K562 (cell line): ENCODE results near the gene UNC5B. TPM values are rescaled to one million over a fixed set of nuclear protein-coding genes. Genes with fewer than 3 reads are reported as not detected.

Experiments used
- ATAC-seq: fragments of 200-7000 bp; cut with Tn5 transposase; 3 replicates; pipeline ENCODE4 v1.9.1; 2020; ENCODE audit warnings: moderate library complexity
- BruUV-seq: library from RNA; stranded (reverse); fragments of 400-500 nt; replicated peaks from 2 replicates; lab custom pipeline; 2021; lab: Mats Ljungman, UMichigan
- CTCF ChIA-PET: fragments of 300-600 bp; formaldehyde crosslinking; extraction: SDS; loops from one replicate; lab custom pipeline; 2021; ENCODE audit warnings: low intra/inter-chr PET ratio; lab: Yijun Ruan, JAX
- POLR2A ChIA-PET: fragments of 300-600, 350-650 bp; sonication (Branson Sonifier 250); formaldehyde crosslinking; extraction: SDS; loops from one replicate; lab custom pipeline; 2021; ENCODE audit warnings: antibody characterized with exemption, inconsistent platforms; lab: Yijun Ruan, JAX
- DNase-seq, 4 experiments: peaks; one replicate each; pipeline versions ENCODE4 v3.0.0 to v3.0.0-alpha.2; 2011 to 2018; ENCODE audit warnings: low spot score in 3 of 4, mixed read lengths in 3 of 4; ENCODE audit errors: extremely low read depth in 1 of 4
- FAIRE-seq: peaks from 2 replicates; lab custom pipeline; 2011; peaks lifted over from hg19 to GRCh38; lab: Jason Lieb, UNC
- H2AFZ ChIP-seq: 2 replicates; pipeline ENCODE4 v1.6.0; 2011; ENCODE audit warnings: low read depth, low read length, control low read depth, inconsistent platforms
- H3K27ac ChIP-seq: fragments of 200-600 bp; 3 replicates; pipeline ENCODE4 v1.8.0; 2011; ENCODE audit warnings: low read depth, mild to moderate bottlenecking, control low read depth, inconsistent platforms, low read length, moderate library complexity, mixed read lengths; ENCODE audit errors: extremely low read depth
- H3K27me3 ChIP-seq, 2 experiments: fragments of 300-600 bp in 1 of 2; 2 replicates in 1 of 2; 3 replicates in 1 of 2; pipeline versions ENCODE4 v1.6.0 to v1.8.0; 2011; ENCODE audit warnings: inconsistent platforms in 2 of 2, low read length in 2 of 2, mild to moderate bottlenecking in 1 of 2, mixed read lengths in 1 of 2, moderate library complexity in 1 of 2; ENCODE audit not compliant: control insufficient read depth in 2 of 2, insufficient read depth in 2 of 2
- H3K36me3 ChIP-seq: fragments of 300-600 bp; 3 replicates; pipeline ENCODE4 v1.8.0; 2011; ENCODE audit warnings: mild to moderate bottlenecking, low read length, inconsistent platforms; ENCODE audit not compliant: control insufficient read depth, insufficient read depth
- H3K4me1 ChIP-seq, 2 experiments: fragments of 200-600 bp in 1 of 2; replicated peaks in 1 of 2; 2 replicates in 1 of 2; 3 replicates in 1 of 2; pipeline versions ENCODE4 v1.5.1 to v1.8.0; 2011; ENCODE audit warnings: inconsistent platforms in 2 of 2, low read length in 2 of 2, mild to moderate bottlenecking in 1 of 2, mixed read lengths in 1 of 2, moderate library complexity in 1 of 2; ENCODE audit not compliant: control insufficient read depth in 2 of 2, insufficient read depth in 2 of 2
- H3K4me2 ChIP-seq: 2 replicates; pipeline ENCODE4 v1.6.1; 2011; ENCODE audit warnings: low read length, control low read depth, inconsistent platforms, mixed read lengths; ENCODE audit not compliant: insufficient read depth
- H3K4me3 ChIP-seq: fragments of 200-600 bp; sonication (generic), shearing (Covaris generic); 2 replicates; pipeline ENCODE4 v1.5.1; 2016; ENCODE audit warnings: control low read depth, inconsistent platforms
- H3K79me2 ChIP-seq: fragments of 200-600 bp; 3 replicates; pipeline ENCODE4 v1.8.0; 2011; ENCODE audit warnings: low read length, inconsistent platforms; ENCODE audit not compliant: control insufficient read depth, insufficient read depth
- H3K9ac ChIP-seq, 2 experiments: 2 replicates each; pipeline versions ENCODE4 v1.6.0 to v1.6.1; 2011; ENCODE audit warnings: low read depth in 2 of 2, low read length in 2 of 2, control low read depth in 1 of 2, inconsistent platforms in 1 of 2, mild to moderate bottlenecking in 1 of 2, mixed read lengths in 1 of 2; ENCODE audit not compliant: insufficient read depth in 1 of 2
- H3K9me1 ChIP-seq: one replicate; pipeline ENCODE4 v1.6.0; 2011; ENCODE audit warnings: inconsistent platforms, mild to moderate bottlenecking, low read length, moderate library complexity; ENCODE audit not compliant: control insufficient read depth, insufficient read depth
- H3K9me3 ChIP-seq: replicated peaks from 2 replicates; pipeline ENCODE4 v1.5.1; 2011; ENCODE audit warnings: low read depth, low read length, inconsistent platforms; ENCODE audit not compliant: control insufficient read depth, insufficient read depth
- H4K20me1 ChIP-seq: replicated peaks from 2 replicates; pipeline ENCODE4 v1.6.1; 2011; ENCODE audit warnings: low read length, inconsistent platforms, mixed read lengths; ENCODE audit not compliant: control insufficient read depth, insufficient read depth
- KLF13 ChIP-seq: fragments of 450-650 bp; IDR thresholded peaks from 2 replicates; pipeline ENCODE4 v1.6.1; 2016; ENCODE audit warnings: missing genetic modification characterization, low read depth, mild to moderate bottlenecking, missing compliant biosample characterization, moderate library complexity, borderline replicate concordance
- PTBP1 ChIP-seq: fragments of 200-400 bp; formaldehyde crosslinking; IDR thresholded peaks from 2 replicates; pipeline ENCODE4 v1.6.1; 2017; ENCODE audit warnings: low read depth, low read length
- ZBTB7A ChIP-seq: IDR thresholded peaks from 2 replicates; pipeline ENCODE4 v1.6.1; 2011; ENCODE audit warnings: low read depth, mild to moderate bottlenecking, low read length, moderate library complexity, borderline replicate concordance; ENCODE audit not compliant: control insufficient read depth
- WGBS: fragments of 100-300 bp; shearing (Covaris generic); methylation state at CpG from one replicate; pipeline ENCODE4 v1.1.6; 2016; ENCODE audit warnings: low coverage, mixed read lengths; ENCODE audit not compliant: insufficient coverage; ENCODE audit errors: missing lambda C conversion rate; 5-methylcytosine and 5-hydroxymethylcytosine counted together
- in situ Hi-C: fragments of 300-500 bp; cut with MboI; formaldehyde crosslinking; loops from 4 replicates; pipeline ENCODE4 v1.15.0; 2018; ENCODE audit warnings: inconsistent platforms, mixed read lengths
- intact Hi-C: fragments of 100-400 bp; cut with micrococcal nuclease; formaldehyde crosslinking; loops from 2 replicates; pipeline ENCODE4 v1.14.2; 2022
- polyA plus RNA-seq, 8 experiments: library from polyadenylated mRNA; depleted of rRNA in 4 of 8; stranded (reverse) in 5 of 8; unstranded in 3 of 8; fragments of >200 nt; fragmentation: Nextera tagmentation in 2 of 8; fragmentation: Illumina TruSeq in 1 of 8; extraction: Ambion mirVana in 2 of 8; extraction: Trizol in 1 of 8; gene quantifications; 2 replicates each; pipeline versions ENCODE4 v1.2.1 to v1.2.3, GENCODE V29; 2011 to 2014; ENCODE audit warnings: inconsistent platforms in 1 of 8, missing spikeins in 1 of 8
- total RNA-seq, 7 experiments: library from RNA; depleted of rRNA in 6 of 7; stranded (reverse); fragments of >200 nt in 6 of 7; fragmentation: Illumina TruSeq in 2 of 7; extraction: Trizol in 2 of 7; gene quantifications; 2 replicates each; pipeline versions ENCODE4 v1.2.1 to v1.2.3, GENCODE V29; 2011 to 2021; ENCODE audit warnings: low replicate concordance in 1 of 7

The UNC5B gene
- total and polyA plus RNA-seq, 9 of the 15 experiments (the other 6 are each of a cell fraction or from before 2014, with no cell fraction given): 0.10 to 8.4 (median 2.1) TPM

DNA sequence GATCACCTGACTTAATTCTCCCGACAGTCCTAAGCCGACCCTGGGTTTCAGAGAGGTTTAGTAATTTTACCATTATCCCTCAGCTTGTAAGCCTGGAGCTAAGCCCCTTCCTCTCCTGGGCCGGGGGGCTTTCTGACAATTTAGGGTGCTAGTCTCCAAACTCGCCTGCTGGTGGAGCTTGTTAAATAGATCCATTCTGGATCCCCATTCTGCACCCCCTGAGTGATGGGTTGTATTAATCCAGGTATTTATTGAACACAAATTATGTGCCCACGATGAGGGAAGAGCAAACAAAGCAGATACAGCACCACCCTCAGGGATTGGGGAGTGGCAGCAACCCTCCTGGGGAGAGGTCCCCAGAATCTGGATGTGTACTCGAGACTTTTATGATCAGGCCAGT, 105.4 kb downstream of the UNC5B start:
- CTCF ChIA-PET: interaction anchor here (2.5 to 2.8 kb wide), 2 partner anchors 252 to 579 kb away, joined by 11 to 13 read pairs; no protein-coding TSS in a partner anchor
- in situ Hi-C loops: loop anchor here (5.0 to 25.0 kb wide), 3 partner anchors 250 to 1020 kb away; no protein-coding TSS in a partner anchor
- Histone ChIP-seq H3K27me3 (no peaks in the 10 kb centered on the region), H3K9me1 (no peaks in the 10 kb centered on the region), H3K9me3 (no peaks in the 10 kb centered on the region), H3K36me3 (no peaks in the 10 kb centered on the region; the same call in 2 of the 3 replicates), H3K4me3 (no peak overlapping the region), H4K20me1 (no peaks in the 10 kb centered on the region), H3K4me2 (no peak overlapping the region), H3K4me1 (peaks cover 16 to 23% of the 10 kb centered on the region in 2 experiments), H3K27ac (no peak overlapping the region), H3K79me2 (0 out of 3 replicates have a peak, but pooled peaks cover 2% of the 10 kb centered on the region), H3K9ac (no peak overlapping the region), H2AFZ (no peak overlapping the region)
- 28% methylated on average over 6 of the region's 6 CpGs for WGBS
- FAIRE-seq: no peak
- intact Hi-C loops: loop anchor here (2.0 to 10.0 kb wide), 3 partner anchors 165 to 727 kb away; no protein-coding TSS in a partner anchor
- BruUV-seq: no TSS peak
- no peak for ATAC-seq
- TF ChIP-seq KLF13 (tag) (no peak), ZBTB7A (peak; percentile 42; the same call in 1 of the 2 replicates), PTBP1 (no peak)
- no peak for DNase-seq
- POLR2A ChIA-PET: interaction anchor here (0.6 to 1.8 kb wide), 4 partner anchors 10 to 1498 kb away, joined by 3 to 5 read pairs (median 3); no protein-coding TSS in a partner anchor
